Measurements from ENCODE around the gene PHLDA2. TPM values are rescaled to one million over a fixed set of nuclear protein-coding genes. Genes with fewer than 3 reads are reported as not detected.

The PHLDA2 gene
- total and polyA plus RNA-seq, 9 of the 15 experiments (the other 6 are each of a cell fraction or from before 2014, with no cell fraction given): 0.43 to 42.4 (median 4.7) TPM

DNA sequence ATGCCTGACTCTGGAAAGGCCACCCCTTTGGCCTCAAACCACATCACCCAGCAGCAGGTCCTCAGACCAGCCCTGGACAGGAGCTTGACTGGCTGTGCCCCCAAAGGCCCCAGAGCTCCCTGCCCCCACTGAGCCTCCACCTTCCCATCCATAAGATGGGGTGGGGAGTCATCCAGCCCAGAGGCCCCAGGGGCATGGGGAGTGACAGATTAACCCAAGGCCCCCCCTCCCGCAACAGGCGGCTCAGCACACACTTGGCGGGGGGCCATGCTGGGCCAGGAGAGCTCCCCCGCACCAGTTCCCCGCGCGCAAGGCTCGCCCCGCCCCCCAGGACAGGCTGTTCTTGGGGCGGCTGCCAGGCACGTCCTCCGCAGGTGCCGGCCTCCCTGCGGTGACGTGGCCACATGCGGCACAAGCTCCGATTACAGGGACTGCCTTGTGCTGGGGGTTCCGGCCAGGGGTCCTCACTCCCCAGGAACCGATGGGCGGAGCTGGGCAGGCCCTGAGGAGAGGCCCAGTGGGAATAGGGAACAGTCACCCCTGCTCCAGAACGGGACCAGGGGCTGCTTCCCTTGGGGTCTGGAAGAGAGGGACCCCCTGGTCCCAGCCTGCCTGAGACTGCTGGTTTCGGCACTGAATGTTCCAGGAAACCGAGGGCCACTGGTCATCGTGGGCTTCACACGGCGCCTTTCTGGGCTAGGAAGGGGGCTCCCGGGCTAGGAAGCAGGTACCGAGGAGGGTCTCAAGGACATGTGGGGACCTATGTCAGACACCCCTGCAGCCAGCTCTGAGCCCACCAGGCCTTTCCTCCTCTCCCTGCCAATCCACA lies 38.5 kb downstream of the PHLDA2 start (continued):
- TF ChIP-seq, protein P1, sequence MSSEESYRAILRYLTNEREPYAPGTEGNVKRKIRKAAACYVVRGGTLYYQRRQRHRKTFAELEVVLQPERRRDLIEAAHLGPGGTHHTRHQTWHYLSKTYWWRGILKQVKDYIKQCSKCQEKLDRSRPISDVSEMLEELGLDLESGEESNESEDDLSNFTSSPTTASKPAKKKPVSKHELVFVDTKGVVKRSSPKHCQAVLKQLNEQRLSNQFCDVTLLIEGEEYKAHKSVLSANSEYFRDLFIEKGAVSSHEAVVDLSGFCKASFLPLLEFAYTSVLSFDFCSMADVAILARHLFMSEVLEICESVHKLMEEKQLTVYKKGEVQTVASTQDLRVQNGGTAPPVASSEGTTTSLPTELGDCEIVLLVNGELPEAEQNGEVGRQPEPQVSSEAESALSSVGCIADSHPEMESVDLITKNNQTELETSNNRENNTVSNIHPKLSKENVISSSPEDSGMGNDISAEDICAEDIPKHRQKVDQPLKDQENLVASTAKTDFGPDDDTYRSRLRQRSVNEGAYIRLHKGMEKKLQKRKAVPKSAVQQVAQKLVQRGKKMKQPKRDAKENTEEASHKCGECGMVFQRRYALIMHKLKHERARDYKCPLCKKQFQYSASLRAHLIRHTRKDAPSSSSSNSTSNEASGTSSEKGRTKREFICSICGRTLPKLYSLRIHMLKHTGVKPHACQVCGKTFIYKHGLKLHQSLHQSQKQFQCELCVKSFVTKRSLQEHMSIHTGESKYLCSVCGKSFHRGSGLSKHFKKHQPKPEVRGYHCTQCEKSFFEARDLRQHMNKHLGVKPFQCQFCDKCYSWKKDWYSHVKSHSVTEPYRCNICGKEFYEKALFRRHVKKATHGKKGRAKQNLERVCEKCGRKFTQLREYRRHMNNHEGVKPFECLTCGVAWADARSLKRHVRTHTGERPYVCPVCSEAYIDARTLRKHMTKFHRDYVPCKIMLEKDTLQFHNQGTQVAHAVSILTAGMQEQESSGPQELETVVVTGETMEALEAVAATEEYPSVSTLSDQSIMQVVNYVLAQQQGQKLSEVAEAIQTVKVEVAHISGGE (CRISPR knock-in tag; IDR thresholded peaks at IDR 0.05): peak in 1 of 3 experiments; percentile 55; a peak in 1 of 6 replicates
- peak; percentile 89 for TF ChIP-seq L3MBTL2 (IDR thresholded peaks at IDR 0.05)
- TF ChIP-seq FOXA3 (CRISPR knock-in tag; conservative IDR thresholded peaks at IDR 0.05 in 1 of 2, IDR thresholded peaks at IDR 0.05 in 1 of 2): peak in 1 of 2 experiments; percentile 83; a peak in 1 of 4 replicates
- TF ChIP-seq KLF6 (CRISPR knock-in tag; IDR thresholded peaks at IDR 0.05; ENCODE audit: borderline replicate concordance): 0 out of 2 replicates have a peak, but pooled peaks have one; percentile 15
- no peak for TF ChIP-seq PHF20 (IDR thresholded peaks at IDR 0.05; ENCODE audit: partially characterized antibody)
- TF ChIP-seq, protein P2, sequence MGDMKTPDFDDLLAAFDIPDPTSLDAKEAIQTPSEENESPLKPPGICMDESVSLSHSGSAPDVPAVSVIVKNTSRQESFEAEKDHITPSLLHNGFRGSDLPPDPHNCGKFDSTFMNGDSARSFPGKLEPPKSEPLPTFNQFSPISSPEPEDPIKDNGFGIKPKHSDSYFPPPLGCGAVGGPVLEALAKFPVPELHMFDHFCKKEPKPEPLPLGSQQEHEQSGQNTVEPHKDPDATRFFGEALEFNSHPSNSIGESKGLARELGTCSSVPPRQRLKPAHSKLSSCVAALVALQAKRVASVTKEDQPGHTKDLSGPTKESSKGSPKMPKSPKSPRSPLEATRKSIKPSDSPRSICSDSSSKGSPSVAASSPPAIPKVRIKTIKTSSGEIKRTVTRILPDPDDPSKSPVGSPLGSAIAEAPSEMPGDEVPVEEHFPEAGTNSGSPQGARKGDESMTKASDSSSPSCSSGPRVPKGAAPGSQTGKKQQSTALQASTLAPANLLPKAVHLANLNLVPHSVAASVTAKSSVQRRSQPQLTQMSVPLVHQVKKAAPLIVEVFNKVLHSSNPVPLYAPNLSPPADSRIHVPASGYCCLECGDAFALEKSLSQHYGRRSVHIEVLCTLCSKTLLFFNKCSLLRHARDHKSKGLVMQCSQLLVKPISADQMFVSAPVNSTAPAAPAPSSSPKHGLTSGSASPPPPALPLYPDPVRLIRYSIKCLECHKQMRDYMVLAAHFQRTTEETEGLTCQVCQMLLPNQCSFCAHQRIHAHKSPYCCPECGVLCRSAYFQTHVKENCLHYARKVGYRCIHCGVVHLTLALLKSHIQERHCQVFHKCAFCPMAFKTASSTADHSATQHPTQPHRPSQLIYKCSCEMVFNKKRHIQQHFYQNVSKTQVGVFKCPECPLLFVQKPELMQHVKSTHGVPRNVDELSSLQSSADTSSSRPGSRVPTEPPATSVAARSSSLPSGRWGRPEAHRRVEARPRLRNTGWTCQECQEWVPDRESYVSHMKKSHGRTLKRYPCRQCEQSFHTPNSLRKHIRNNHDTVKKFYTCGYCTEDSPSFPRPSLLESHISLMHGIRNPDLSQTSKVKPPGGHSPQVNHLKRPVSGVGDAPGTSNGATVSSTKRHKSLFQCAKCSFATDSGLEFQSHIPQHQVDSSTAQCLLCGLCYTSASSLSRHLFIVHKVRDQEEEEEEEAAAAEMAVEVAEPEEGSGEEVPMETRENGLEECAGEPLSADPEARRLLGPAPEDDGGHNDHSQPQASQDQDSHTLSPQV (IDR thresholded peaks at IDR 0.05): peak; percentile 82
- TF ChIP-seq TEAD1 (CRISPR knock-in tag; IDR thresholded peaks at IDR 0.05): peak in 1 of 2 experiments; percentile 82; a peak in 2 of 4 replicates
- peak; percentile 90 for TF ChIP-seq EP400 (IDR thresholded peaks at IDR 0.05)
- 0 out of 2 replicates have a peak, but pooled peaks have one; percentile 43 for TF ChIP-seq HNRNPL (IDR thresholded peaks at IDR 0.05; ENCODE audit: low read depth, low read length)
- TF ChIP-seq ZFX (CRISPR knock-in tag; IDR thresholded peaks at IDR 0.05): peak; percentile 73
- peak; percentile 50; the same call in 1 of the 2 replicates for TF ChIP-seq MTA3 (IDR thresholded peaks at IDR 0.05; ENCODE audit: borderline replicate concordance)
- TF ChIP-seq TCF7 (IDR thresholded peaks at IDR 0.05; ENCODE audit: borderline replicate concordance): 0 out of 2 replicates have a peak, but pooled peaks have one; percentile 27
- TF ChIP-seq SUPT5H (IDR thresholded peaks at IDR 0.05): peak; percentile 72; the same call in 1 of the 2 replicates
- TF ChIP-seq ZNF778 (CRISPR knock-in tag; IDR thresholded peaks at IDR 0.05): no peak
- TF ChIP-seq NFRKB (IDR thresholded peaks at IDR 0.05; ENCODE audit: low read depth): no peak
- TF ChIP-seq RBM25 (IDR thresholded peaks at IDR 0.05; ENCODE audit: low read depth, low read length, severe bottlenecking): peak; percentile 44
- peak; percentile 70 for TF ChIP-seq JUN (IDR thresholded peaks at IDR 0.05; ENCODE audit: borderline replicate concordance, low read depth, low read length)
- TF ChIP-seq JUN (CRISPR knock-in tag; IDR thresholded peaks at IDR 0.05; ENCODE audit: borderline replicate concordance): peak; percentile 90; the same call in 1 of the 2 replicates
- TF ChIP-seq HMGN3 (IDR thresholded peaks at IDR 0.05; ENCODE audit: borderline replicate concordance, extremely low read depth, insufficient read length, low read depth, low read length): peak; percentile 98

Data from K562 (cell line).